GM06990 (cell line): ENCODE measurements around the gene ABCA13.
A peak's percentile ranks its signal among the peaks of the same experiment; 100 is the strongest.

ENCODE experiments used
- DNase-seq: peaks from one replicate; pipeline ENCODE4 v3.0.0-alpha.2; 2011; ENCODE audit not compliant: insufficient read length; ENCODE audit errors: extremely low read depth
- H3K27me3 ChIP-seq: replicated peaks from 2 replicates; pipeline ENCODE4 v1.6.0; 2011; ENCODE audit warnings: low read length; ENCODE audit not compliant: control insufficient read depth, insufficient read depth
- H3K36me3 ChIP-seq: 2 replicates; pipeline ENCODE4 v1.5.1; 2011; ENCODE audit warnings: low read length; ENCODE audit not compliant: control insufficient read depth, insufficient read depth
- H3K4me3 ChIP-seq: replicated peaks from 2 replicates; pipeline ENCODE4 v1.5.1; 2011; ENCODE audit warnings: low read depth, mild to moderate bottlenecking, control low read depth, low read length
- TF ChIP-seq, protein P1 (sequence below): IDR thresholded peaks from 2 replicates; pipeline ENCODE4 v1.5.1; 2011; ENCODE audit warnings: low read length, control low read depth, mild to moderate bottlenecking, inconsistent platforms; ENCODE audit not compliant: insufficient read depth, poor library complexity, severe bottlenecking

Gene ABCA13

DNA sequence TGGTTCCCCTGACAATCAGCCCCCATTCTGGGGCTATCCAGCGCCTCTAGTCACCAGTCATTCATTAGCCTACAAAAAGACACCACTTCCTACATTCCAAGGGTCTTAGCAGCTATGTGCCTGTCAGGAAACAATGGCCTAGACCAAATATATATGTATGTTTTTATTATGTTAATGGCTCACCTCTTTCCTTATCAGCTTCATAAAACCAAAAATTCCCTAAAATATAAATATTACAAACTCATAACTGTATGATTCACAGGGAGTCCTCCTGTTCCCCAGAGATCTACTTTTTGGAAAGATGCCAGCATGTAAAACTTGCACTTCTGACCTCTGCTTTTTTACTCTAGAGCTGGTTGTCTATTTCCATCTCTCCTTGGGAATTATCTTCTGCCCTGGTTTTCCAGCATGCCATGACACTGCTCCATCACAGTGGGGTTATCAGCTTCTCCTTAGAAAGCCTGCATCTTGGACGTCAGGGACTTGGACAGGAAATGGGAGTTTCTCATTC is 79.2 kb downstream of the ABCA13 start:
- TF ChIP-seq, protein P1, sequence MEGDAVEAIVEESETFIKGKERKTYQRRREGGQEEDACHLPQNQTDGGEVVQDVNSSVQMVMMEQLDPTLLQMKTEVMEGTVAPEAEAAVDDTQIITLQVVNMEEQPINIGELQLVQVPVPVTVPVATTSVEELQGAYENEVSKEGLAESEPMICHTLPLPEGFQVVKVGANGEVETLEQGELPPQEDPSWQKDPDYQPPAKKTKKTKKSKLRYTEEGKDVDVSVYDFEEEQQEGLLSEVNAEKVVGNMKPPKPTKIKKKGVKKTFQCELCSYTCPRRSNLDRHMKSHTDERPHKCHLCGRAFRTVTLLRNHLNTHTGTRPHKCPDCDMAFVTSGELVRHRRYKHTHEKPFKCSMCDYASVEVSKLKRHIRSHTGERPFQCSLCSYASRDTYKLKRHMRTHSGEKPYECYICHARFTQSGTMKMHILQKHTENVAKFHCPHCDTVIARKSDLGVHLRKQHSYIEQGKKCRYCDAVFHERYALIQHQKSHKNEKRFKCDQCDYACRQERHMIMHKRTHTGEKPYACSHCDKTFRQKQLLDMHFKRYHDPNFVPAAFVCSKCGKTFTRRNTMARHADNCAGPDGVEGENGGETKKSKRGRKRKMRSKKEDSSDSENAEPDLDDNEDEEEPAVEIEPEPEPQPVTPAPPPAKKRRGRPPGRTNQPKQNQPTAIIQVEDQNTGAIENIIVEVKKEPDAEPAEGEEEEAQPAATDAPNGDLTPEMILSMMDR = no peak
- Histone ChIP-seq H3K27me3 (no peaks in the 10 kb centered on the region; the same call in 1 of the 2 replicates), H3K4me3 (no peak overlapping the region), H3K36me3 (no peaks in the 10 kb centered on the region)
- no peak for DNase-seq

- TF ChIP-seq, protein P1 = no peak
- H3K4me3 ChIP-seq = no peak overlapping the region
- no peaks in the 10 kb centered on the region; the same call in 1 of the 2 replicates for H3K27me3 ChIP-seq
- peak; percentile 40 for DNase-seq
- H3K36me3 ChIP-seq = no peaks in the 10 kb centered on the region
Observed at GRCh38 chr7:48251766-48252165, 80.5 kb downstream of the ABCA13 start.

GRCh38 chr7:48252995-48253394 is 81.7 kb downstream of the ABCA13 start:
- DNase-seq = no peak
- TF ChIP-seq, protein P1 = no peak
- Histone ChIP-seq H3K27me3 (no peaks in the 10 kb centered on the region; the same call in 1 of the 2 replicates), H3K36me3 (no peaks in the 10 kb centered on the region), H3K4me3 (no peak overlapping the region)

DNA sequence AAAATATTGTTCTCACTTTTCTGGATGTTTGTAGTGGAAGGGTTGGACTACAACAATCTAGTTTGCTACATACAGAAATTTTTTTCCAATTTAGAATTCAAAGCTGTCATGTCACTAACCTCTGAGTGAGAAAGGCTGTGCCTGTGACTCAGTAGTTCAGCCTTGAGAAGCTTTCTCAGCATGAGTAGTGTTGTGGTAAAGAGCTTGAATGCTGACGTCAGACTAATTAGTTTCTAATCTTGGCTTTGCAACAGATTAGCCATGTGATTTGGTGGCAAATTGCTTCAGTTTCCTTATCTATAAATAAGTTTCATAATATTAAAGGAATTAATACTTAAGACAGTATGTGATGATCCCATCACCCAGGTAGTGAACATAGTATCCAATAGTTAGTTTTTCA is 83.8 kb downstream of the ABCA13 start:
- Histone ChIP-seq H3K27me3 (no peaks in the 10 kb centered on the region), H3K36me3 (no peaks in the 10 kb centered on the region), H3K4me3 (no peak overlapping the region)
- peak; percentile 30 for DNase-seq
- TF ChIP-seq, protein P1 = no peak

DNA sequence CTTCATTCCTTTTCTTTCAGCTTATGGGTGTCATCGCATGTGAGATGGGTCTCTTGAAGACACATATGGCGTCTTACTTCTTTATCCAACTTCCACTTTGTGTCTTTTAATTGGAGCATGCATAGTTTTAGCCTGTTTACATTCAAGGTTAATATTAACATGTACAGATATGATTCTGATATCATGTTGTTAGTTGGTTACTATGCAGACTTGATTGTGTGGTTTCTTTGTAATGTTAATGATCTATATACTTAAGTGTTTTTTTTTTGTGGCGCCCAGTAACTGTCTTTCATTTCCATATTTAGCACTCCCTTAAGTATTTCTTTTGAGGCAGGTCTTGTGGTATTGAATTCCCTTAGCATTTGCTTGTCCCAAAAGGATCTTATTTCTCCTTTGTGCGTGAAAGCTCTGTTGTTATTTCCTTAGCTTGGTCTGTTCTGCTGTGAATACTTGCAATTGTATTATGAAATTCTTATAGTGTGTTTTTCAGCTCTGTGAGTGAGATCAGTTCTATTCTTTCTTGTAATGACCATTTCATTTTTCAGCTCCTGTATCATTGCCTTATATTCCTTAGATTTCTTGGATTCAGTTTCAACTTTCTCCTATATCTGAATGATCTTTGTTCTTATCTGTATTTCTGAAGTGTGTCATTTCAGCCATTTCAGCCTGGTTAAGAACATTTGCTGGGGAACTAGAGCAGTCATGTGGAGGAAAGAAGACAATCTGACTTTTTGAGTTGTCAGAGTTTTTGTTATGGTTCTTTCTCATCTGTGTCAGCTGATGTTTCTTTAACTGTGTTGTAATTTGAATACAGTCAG is 88.4 kb downstream of the ABCA13 start:
- Histone ChIP-seq H3K36me3 (no peaks in the 10 kb centered on the region), H3K4me3 (no peak overlapping the region), H3K27me3 (no peaks in the 10 kb centered on the region)
- no peak for DNase-seq
- TF ChIP-seq, protein P1 = no peak
